Stimulated activated CD4-positive, alpha-beta T cell treated with anti-CD3 and anti-CD28 coated beads, Interleukin-4, amount 100 ng/mL, for 1 hour (primary cell): ENCODE data around the gene ACLY.
"Not testable (repeated sequence)": the region's sequence is repeated elsewhere in the genome, so short reads cannot be mapped to it uniquely, and the experiment has no call there.

Source experiments
- DNase-seq: peaks from one replicate; pipeline ENCODE4 v3.0.0-alpha.2; 2020

Gene ACLY

GRCh38 chr17:41909088-41909487 lies 9.7 kb downstream of the ACLY start:
- no peak for DNase-seq

GRCh38 chr17:41907633-41908539 lies 10.9 kb downstream of the ACLY start:
- DNase-seq, result no peak

- no peak for DNase-seq
Measured at GRCh38 chr17:41907185-41907556, 11.6 kb downstream of the ACLY start.

GRCh38 chr17:41906465-41907184 lies 12.1 kb downstream of the ACLY start:
- no peak for DNase-seq

GRCh38 chr17:41905172-41905571 lies 13.6 kb downstream of the ACLY start:
- no peak for DNase-seq

GRCh38 chr17:41904242-41904841 lies 14.4 kb downstream of the ACLY start:
- DNase-seq, result no peak

GRCh38 chr17:41901646-41902045 lies 17.1 kb downstream of the ACLY start:
- no peak for DNase-seq

GRCh38 chr17:41896726-41897125 lies 22.0 kb downstream of the ACLY start:
- DNase-seq, result no peak

- no peak for DNase-seq
Measured at GRCh38 chr17:41895617-41896016, 23.1 kb downstream of the ACLY start.

GRCh38 chr17:41894791-41895331 lies 23.9 kb downstream of the ACLY start:
- DNase-seq, result no peak

- DNase-seq, result no peak
Measured at GRCh38 chr17:41893384-41893783, 25.4 kb downstream of the ACLY start.

- no peak for DNase-seq
Measured at GRCh38 chr17:41892021-41892376, 26.8 kb downstream of the ACLY start.

GRCh38 chr17:41891135-41892020 lies 27.4 kb downstream of the ACLY start:
- DNase-seq, result no peak

GRCh38 chr17:41888332-41888965 lies 30.3 kb downstream of the ACLY start:
- DNase-seq, result no peak

- no peak for DNase-seq
Measured at GRCh38 chr17:41885733-41886132, 33.0 kb downstream of the ACLY start.

- no peak for DNase-seq
Measured at GRCh38 chr17:41882756-41883155, 36.0 kb downstream of the ACLY start.

GRCh38 chr17:41880130-41880529 lies 38.6 kb downstream of the ACLY start:
- no peak for DNase-seq

- not testable (repeated sequence) for DNase-seq
Measured at GRCh38 chr17:41874293-41874670, 44.5 kb downstream of the ACLY start.

GRCh38 chr17:41873559-41874292 lies 45.0 kb downstream of the ACLY start:
- no peak for DNase-seq

- DNase-seq, result no peak
Measured at GRCh38 chr17:41871789-41872188, 47.0 kb downstream of the ACLY start.

- no peak for DNase-seq
Measured at GRCh38 chr17:41870627-41871026, 48.1 kb downstream of the ACLY start.
